Stimulated activated CD4-positive, alpha-beta T cell treated with anti-CD3 and anti-CD28 coated beads, Interleukin-15, amount 100 ng/mL, for 1 hour (primary cell): Measurements from ENCODE around the gene FNIP2.
"Not testable (repeated sequence)": the region's sequence is repeated elsewhere in the genome, so short reads cannot be mapped to it uniquely, and the experiment has no call there.

Experiments
- DNase-seq, 2 donors: peaks; one replicate each; pipeline ENCODE4 v3.0.0-alpha.2; 2020; ENCODE audit warnings: low read depth in 1 of 2, low spot score in 1 of 2

The FNIP2 gene

GRCh38 chr4:158946825-158947224 lies 178.0 kb downstream of the FNIP2 start:
- no peak for DNase-seq

DNA sequence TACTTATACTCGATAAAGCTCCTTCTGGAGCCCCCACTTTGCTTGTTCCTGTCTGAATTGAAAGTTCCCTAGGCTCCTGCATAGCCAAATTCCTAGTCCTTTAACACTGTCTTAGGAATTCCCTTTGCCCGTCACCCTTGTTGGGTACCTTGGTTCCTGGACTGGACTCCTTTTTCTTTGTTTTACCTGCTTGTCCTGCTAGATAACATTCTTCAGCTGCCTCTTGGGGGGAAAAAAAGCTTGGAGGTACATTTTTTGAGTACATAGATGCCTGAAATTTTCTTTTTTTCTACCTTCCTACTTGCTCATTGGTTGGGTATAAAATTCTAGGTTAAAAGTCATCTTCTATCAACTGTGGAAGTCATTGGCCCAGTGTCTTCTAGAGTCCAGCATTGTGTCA lies 179.2 kb downstream of the FNIP2 start:
- DNase-seq = no peak

GRCh38 chr4:158949099-158949498 lies 180.3 kb downstream of the FNIP2 start:
- no peak for DNase-seq

DNA sequence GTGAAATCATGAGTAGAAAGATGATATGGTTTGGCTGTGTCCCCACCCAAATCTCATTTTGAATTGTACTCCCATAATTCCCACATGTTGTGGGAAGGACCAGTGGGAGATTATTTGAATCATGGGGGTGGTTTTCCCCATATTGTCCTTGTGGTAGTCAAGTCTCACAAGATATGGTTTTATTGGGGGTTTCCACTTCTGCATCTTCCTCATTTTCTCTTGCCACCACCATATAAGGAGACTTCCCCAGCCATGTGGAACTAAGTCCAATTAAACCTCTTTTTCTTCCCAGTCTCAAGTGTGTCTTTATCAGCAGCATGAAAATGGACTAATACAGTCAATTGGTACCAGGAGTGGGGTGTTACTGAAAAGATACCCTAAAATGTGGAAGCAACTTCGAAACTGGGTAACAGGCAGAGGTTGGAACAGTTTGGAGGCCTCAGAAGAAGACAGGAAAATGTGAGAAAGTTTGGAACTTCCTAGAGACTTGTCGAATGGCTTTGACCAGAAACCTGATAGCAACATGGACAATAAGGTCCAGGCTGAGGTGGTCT lies 183.5 kb downstream of the FNIP2 start:
- DNase-seq = not testable (repeated sequence)

GRCh38 chr4:158956345-158956744 lies 187.5 kb downstream of the FNIP2 start:
- not testable (repeated sequence) for DNase-seq

DNA sequence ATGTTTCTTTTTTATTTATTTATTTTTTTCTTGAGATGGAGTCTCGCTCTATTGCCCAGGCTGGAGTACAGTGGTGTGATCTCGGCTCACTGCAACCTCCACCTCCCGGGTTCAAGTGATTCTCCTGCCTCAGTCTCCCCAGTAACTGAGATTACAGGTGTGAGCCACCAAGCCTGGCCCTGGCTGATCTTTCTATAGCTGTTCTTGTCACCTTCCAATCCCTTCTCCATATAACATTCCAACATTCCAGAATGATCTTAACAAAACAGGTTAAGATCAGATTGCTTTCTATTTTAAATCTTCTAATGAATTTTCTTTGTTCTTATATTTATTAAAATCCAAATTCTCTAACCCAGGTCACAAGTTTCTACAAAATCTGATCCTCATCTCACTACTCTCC lies 188.1 kb downstream of the FNIP2 start:
- DNase-seq = not testable (repeated sequence)
